ENCODE data around the gene MYO5A. TPM values are rescaled to one million over a fixed set of nuclear protein-coding genes. Genes with fewer than 3 reads are reported as not detected.
A peak's percentile ranks its signal among the peaks of the same experiment; 100 is the strongest.
"Not testable (repeated sequence)": the region's sequence is repeated elsewhere in the genome, so short reads cannot be mapped to it uniquely, and the experiment has no call there.

MYO5A gene
- total RNA-seq, 1 donor from 2014 or later: 40.4 TPM

- DNase-seq (ENCODE audit: low spot score): no peak
Measured at GRCh38 chr15:52463638-52464037, 65.0 kb downstream of the MYO5A start.

DNA sequence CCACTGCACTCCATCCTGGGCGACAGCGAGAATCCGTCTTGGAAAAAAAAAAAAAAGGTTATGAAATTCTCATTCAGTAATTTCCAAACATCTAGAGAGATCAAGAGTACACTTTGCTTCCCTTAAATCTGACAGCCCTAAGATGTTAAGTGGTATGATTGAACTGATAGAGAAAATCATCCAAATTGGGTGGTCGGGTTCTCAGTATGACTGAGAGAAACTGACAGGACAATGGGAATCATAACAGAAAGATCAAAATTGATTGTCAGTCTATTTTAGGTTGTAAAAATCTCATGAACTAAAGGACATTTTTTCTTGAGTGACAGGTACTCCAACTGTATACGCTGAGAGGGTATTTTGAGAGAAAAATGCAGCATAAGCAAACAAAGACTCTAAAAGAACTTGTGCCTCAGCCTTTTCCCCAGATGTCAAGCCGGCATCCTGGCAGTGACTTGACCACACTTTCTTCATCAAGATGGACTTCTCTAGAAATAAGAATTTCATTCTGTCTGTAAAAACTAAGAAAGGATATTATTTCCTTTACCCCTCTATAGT, 65.8 kb downstream of the MYO5A start:
- no peak for DNase-seq (ENCODE audit: low spot score)

DNA sequence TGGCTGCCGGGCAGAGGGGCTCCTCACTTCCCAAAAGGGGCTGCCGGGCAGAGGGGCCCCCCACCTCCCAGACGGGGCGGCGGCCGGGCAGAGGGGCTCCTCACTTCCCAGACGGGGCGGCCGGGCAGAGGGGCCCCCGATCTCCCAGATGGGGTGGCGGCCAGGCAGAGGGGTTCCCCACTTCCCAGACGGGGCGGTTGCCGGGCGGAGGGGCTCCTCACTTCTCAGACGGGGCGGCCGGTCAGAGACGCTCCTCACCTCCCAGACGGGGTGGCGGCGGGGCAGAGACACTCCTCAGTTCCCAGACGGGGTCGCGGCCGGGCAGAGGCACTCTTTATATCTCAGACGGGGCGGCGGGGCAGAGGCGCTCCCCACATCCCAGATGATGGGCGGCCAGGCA, 69.0 kb downstream of the MYO5A start:
- DNase-seq (ENCODE audit: low spot score): not testable (repeated sequence)

- DNase-seq (ENCODE audit: low spot score): not testable (repeated sequence)
Measured at GRCh38 chr15:52459265-52459664, 69.4 kb downstream of the MYO5A start.

GRCh38 chr15:52448011-52448890, 80.4 kb downstream of the MYO5A start:
- no peak for DNase-seq (ENCODE audit: low spot score)

DNA sequence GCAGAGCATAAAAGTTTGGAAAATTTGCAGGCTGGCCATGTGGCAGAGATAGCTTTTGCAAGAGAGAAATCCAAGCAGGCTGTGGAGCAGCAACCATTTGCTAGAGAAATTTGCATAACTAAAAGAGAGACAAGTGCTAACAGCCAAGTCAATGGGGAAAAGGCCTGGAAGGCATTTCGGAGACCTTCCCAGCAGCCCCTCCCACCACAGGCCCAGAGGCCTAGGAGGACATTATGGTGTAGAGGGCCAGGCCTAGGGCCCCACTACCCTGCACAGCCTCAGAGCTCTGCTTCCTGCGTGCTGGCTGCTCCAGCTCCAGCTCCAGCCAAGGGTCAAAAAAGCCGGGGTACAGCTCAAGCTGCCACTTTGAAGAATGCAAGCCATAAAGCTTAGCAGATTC, 82.7 kb downstream of the MYO5A start:
- no peak for DNase-seq (ENCODE audit: low spot score)

DNA sequence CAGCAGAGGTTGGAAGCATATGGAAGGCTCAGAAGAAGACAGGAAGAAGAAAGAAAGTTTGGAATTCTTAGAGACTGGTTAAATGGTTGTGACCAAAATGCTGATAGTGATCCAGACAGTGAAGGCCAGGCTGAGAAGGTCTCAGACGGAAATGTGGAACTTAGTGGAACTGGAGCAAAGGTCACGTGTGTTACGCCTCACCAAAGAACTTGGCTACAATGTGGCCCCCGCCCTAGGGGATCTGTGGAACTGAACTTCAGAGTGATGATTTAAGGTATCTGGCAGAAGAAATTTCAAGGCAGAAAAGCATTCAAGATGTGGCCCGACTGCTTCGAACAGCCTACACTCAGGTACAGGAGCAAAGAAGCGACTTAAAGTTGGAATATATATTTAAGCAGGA, 83.1 kb downstream of the MYO5A start:
- no peak for DNase-seq (ENCODE audit: low spot score)

- DNase-seq (ENCODE audit: low spot score): not testable (repeated sequence)
Measured at GRCh38 chr15:52443205-52443604, 85.5 kb downstream of the MYO5A start.

GRCh38 chr15:52441841-52442240, 86.8 kb downstream of the MYO5A start:
- DNase-seq (ENCODE audit: low spot score): peak; percentile 42

- DNase-seq (ENCODE audit: low spot score): no peak
Measured at GRCh38 chr15:52440946-52441345, 87.7 kb downstream of the MYO5A start.

GRCh38 chr15:52440414-52440813, 88.3 kb downstream of the MYO5A start:
- DNase-seq (ENCODE audit: low spot score): no peak

DNA sequence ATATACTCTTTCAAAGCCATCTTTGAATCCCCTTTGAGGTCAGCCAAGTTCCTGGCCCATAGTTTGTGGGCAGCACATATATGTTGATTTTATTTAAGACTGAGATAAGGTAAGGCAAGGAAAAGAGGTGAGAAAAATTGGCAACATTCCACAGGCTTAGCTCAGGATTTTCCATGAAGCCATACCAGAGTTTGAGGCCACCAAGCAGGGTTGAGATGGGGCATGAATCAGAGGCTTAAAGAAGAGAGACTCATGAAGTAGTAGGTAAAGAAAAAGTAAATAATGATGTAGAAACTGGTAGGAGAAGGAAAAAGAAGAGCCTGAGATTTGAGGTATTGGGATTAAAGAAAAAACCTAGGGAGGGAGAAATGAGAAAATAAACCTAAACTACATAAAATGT, 89.2 kb downstream of the MYO5A start:
- no peak for DNase-seq (ENCODE audit: low spot score)

- not testable (repeated sequence) for DNase-seq (ENCODE audit: low spot score)
Measured at GRCh38 chr15:52439042-52439441, 89.6 kb downstream of the MYO5A start.

DNA sequence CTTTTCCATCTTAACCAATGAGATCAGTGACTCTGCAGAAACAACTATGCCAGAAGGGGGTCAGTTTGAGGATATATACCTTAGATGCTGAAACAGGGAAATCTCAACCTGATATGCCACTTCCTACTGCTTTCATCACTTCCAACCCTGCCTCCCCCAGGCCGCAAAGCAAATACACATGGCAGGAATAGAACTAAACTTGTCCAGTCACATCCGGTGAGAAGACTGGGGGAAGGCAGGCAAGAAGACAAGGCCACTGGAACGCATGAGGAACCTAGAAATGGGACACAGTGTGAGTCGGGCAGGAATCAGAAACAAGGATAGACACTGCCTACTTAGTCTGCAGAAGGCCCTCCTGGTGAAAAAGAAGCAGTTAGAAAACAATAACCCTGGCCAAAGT, 90.6 kb downstream of the MYO5A start:
- DNase-seq (ENCODE audit: low spot score): no peak

DNA sequence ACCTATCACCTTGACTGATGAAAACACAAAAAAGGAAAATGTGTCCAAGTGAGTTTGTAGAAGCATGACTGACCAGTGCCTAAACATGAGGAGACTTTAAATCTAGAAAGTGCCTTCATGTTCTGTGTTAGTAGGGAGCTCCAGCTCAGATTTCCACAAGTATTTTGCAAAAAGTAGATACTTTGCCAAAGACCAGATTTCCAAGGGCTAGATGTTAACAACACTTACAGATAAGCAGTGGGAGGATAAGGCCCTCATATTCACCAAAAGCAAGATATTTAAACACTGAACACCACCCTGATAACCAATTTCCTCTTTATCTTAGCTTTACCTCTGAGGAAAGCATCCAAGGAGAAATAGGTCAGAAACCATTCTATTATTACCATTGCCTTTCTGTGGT, 91.0 kb downstream of the MYO5A start:
- peak; percentile 59 for DNase-seq (ENCODE audit: low spot score)

GRCh38 chr15:52436981-52437380, 91.7 kb downstream of the MYO5A start:
- DNase-seq (ENCODE audit: low spot score): peak; percentile 89

- DNase-seq (ENCODE audit: low spot score): no peak
Measured at GRCh38 chr15:52434885-52435284, 93.8 kb downstream of the MYO5A start.

DNA sequence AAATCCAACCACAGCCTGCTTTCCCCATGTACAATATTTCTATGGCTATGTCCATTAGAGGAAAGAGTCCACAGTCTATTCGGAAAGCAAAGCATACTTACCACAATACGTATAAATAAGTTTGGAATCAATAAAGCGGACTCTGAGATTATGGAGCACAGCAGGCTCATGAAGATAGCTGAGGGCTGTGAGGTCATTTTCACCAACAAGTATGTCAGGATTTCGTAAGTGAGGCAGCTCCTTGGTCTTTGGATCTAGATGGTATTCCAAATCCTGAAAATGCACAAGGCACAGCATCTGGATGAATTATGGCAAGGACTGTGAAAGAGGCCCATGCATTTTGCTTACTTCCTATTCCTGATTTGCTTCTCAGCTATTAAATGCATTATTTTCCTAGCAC, 100.4 kb downstream of the MYO5A start:
- no peak for DNase-seq (ENCODE audit: low spot score)

- DNase-seq (ENCODE audit: low spot score): peak; percentile 98
Measured at GRCh38 chr15:52427804-52428203, 100.9 kb downstream of the MYO5A start.

DNA sequence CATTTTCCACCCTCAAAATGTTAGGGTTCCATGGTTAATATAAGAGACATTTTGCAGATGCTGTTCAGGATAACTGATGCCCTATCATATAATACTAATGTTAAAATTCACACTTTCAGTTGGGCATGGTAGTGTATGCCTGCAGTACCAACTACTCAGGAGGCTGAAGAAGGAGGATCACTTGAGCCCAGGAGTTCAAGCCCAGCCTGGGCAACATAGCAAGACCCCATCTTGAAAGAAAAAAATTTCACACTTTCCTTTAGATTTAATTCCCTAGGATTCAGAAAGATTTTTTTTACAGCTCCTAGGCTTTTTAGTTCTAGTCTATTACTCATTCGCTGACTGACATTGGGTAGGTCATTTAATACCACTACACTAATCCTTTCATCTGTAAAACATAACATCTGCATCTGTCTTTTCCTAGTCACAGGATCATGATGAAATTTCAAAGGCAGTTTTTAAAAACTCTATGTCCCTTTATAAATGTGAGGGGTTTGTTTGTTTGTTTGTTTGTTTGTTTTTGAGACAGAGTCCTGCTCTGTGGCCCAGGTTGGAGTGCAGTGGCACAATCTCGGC, 103.7 kb downstream of the MYO5A start:
- no peak for DNase-seq (ENCODE audit: low spot score)

GRCh38 chr15:52423852-52424251, 104.8 kb downstream of the MYO5A start:
- DNase-seq (ENCODE audit: low spot score): no peak

GRCh38 chr15:52422001-52422400, 106.7 kb downstream of the MYO5A start:
- DNase-seq (ENCODE audit: low spot score): no peak

DNA sequence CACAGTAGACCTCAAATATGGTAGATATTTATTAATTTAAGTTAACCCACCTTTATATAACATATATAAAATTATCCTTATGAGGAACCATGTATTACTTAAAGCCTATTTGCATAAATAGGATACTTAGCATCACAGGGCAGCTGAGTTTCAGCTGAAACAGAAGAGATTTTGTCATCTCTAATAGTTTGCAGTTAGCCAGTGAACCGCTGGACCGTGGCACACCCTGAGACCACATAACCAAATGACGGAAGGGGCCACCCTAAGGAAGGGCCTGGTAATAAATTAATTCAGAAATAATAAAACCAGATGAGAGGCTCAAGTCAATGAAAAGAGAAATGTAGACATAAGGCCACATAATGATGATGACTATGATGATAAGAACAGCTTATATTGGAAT, 107.7 kb downstream of the MYO5A start:
- DNase-seq (ENCODE audit: low spot score): no peak

Data from umbilical cord (tissue), 2 donors.